Aorta (tissue), 5 donors: ENCODE data around the gene EFCAB6. TPM values are rescaled to one million over a fixed set of nuclear protein-coding genes. Genes with fewer than 3 reads are reported as not detected.
"Not testable (repeated sequence)": the region's sequence is repeated elsewhere in the genome, so short reads cannot be mapped to it uniquely, and the experiment has no call there.

Experiments
- ATAC-seq: fragments of 200-7000 bp; cut with Tn5 transposase; one replicate; pipeline ENCODE4 v1.9.1; 2022; ENCODE audit warnings: moderate library complexity; ENCODE audit not compliant: low FRiP score
- DNase-seq, 2 donors: peaks; one replicate each; pipeline ENCODE4 v3.0.0-alpha.2; 2020
- H3K27ac ChIP-seq, 2 donors: one replicate each; pipeline ENCODE4 v1.5.1; 2013; ENCODE audit warnings: low read length in 2 of 2, mild to moderate bottlenecking in 2 of 2, moderate library complexity in 2 of 2, control low read depth in 1 of 2, inconsistent platforms in 1 of 2, low read depth in 1 of 2
- H3K27me3 ChIP-seq, 2 donors: one replicate each; pipeline ENCODE4 v1.6.1; 2013; ENCODE audit warnings: control low read depth in 1 of 2, low read length in 1 of 2, mild to moderate bottlenecking in 1 of 2, moderate library complexity in 1 of 2; ENCODE audit not compliant: insufficient read depth in 2 of 2, control insufficient read depth in 1 of 2
- H3K36me3 ChIP-seq, 2 donors: one replicate each; pipeline ENCODE4 v1.6.1; 2013; ENCODE audit warnings: control low read depth in 1 of 2, low read length in 1 of 2, mild to moderate bottlenecking in 1 of 2; ENCODE audit not compliant: insufficient read depth in 2 of 2, control insufficient read depth in 1 of 2
- H3K4me1 ChIP-seq, 2 donors: one replicate each; pipeline ENCODE4 v1.6.1; 2013; ENCODE audit warnings: low read length in 2 of 2, control low read depth in 1 of 2, mild to moderate bottlenecking in 1 of 2, moderate library complexity in 1 of 2; ENCODE audit not compliant: insufficient read depth in 2 of 2, control insufficient read depth in 1 of 2
- H3K4me3 ChIP-seq, 2 donors: one replicate each; pipeline ENCODE4 v1.5.1; 2013; ENCODE audit warnings: low read length in 2 of 2, control low read depth in 1 of 2, mild to moderate bottlenecking in 1 of 2
- H3K9me3 ChIP-seq: one replicate; pipeline ENCODE4 v1.6.1; 2013; ENCODE audit warnings: mild to moderate bottlenecking, low read length; ENCODE audit not compliant: control insufficient read depth
- WGBS, 2 donors: extraction: QIAGEN DNeasy Blood & Tissue Kit; methylation state at CpG; one replicate each; pipeline ENCODE4 v1.1.7; 2013; 5-methylcytosine and 5-hydroxymethylcytosine counted together
- intact Hi-C, 2 donors: fragments of 100-400 bp; cut with DNase I; formaldehyde crosslinking; loops; one replicate each; pipeline versions ENCODE4 v1.14.2 to v1.15.0; 2022
- polyA plus RNA-seq, 2 donors: library from polyadenylated mRNA; stranded (reverse); fragments of 200-250 nt; gene quantifications; one replicate each; pipeline ENCODE4 v1.2.3, GENCODE V29; 2013
- total RNA-seq, 2 donors: library from RNA; stranded (reverse); fragmentation: NEBNext Ultra II Directional; extraction: Animal tissue kit (Norgen Biotek cat#: 25700); gene quantifications; one replicate each; pipeline ENCODE4 v1.2.1, GENCODE V29; 2021
- donor health status: healthy with polysubstance abuse.
- donor health status: Bipolar disorder and iron deficiency.
- donor health status: DM: no; HTN: no; CAD: no.
- donor health status: DM: no; HTN: no; CAD: no.
- donor health status: DM: yes; HTN: yes; CAD: no.

The EFCAB6 gene
- total and polyA plus RNA-seq, 4 donors = 0.88 to 2.6 (median 1.8) TPM

GRCh38 chr22:43669190-43669589 lies 142.9 kb downstream of the EFCAB6 start:
- intact Hi-C loops = no loop called here
- no peak overlapping the region for H3K4me3 ChIP-seq
- H3K9me3 ChIP-seq = no peaks in the 10 kb centered on the region
- ATAC-seq (no peak), DNase-seq (no peak)
- WGBS, 2 donors = 44 to 92% methylated on average over 1 of the region's 1 CpG
- H3K36me3 ChIP-seq = no peaks in the 10 kb centered on the region
- H3K27me3 ChIP-seq = no peaks in the 10 kb centered on the region
- H3K27ac ChIP-seq = no peak overlapping the region
- no peaks in the 10 kb centered on the region for H3K4me1 ChIP-seq

- no peaks in the 10 kb centered on the region for H3K9me3 ChIP-seq
- DNase-seq = no peak
- H3K4me3 ChIP-seq = no peak overlapping the region
- ATAC-seq = no peak
- H3K36me3 ChIP-seq = no peaks in the 10 kb centered on the region
- no peaks in the 10 kb centered on the region for H3K4me1 ChIP-seq
- WGBS, 2 donors = 83 to 89% methylated on average over 8 of the region's 8 CpGs
- intact Hi-C loops = no loop called here
- no peaks in the 10 kb centered on the region for H3K27me3 ChIP-seq
- no peak overlapping the region for H3K27ac ChIP-seq
Observed at GRCh38 chr22:43667656-43668055, 144.4 kb downstream of the EFCAB6 start.

- H3K4me3 ChIP-seq = no peak overlapping the region
- ATAC-seq = no peak
- no peaks in the 10 kb centered on the region for H3K4me1 ChIP-seq
- 64 to 65% methylated on average over 5 of the region's 5 CpGs for WGBS, 2 donors
- intact Hi-C loops = no loop called here
- no peaks in the 10 kb centered on the region for H3K36me3 ChIP-seq
- DNase-seq = no peak
- no peaks in the 10 kb centered on the region for H3K9me3 ChIP-seq
- no peaks in the 10 kb centered on the region for H3K27me3 ChIP-seq
- H3K27ac ChIP-seq = no peak overlapping the region
Observed at GRCh38 chr22:43666457-43666856, 145.6 kb downstream of the EFCAB6 start.

- Histone ChIP-seq H3K27ac (no peak overlapping the region), H3K36me3 (no peaks in the 10 kb centered on the region), H3K27me3 (no peaks in the 10 kb centered on the region), H3K4me1 (no peaks in the 10 kb centered on the region), H3K4me3 (no peak overlapping the region), H3K9me3 (no peaks in the 10 kb centered on the region)
- ATAC-seq = no peak
- DNase-seq = no peak
- intact Hi-C loops = no loop called here
- 26 to 36% methylated on average over 9 of the region's 9 CpGs for WGBS, 2 donors
Observed at GRCh38 chr22:43658823-43659222, 153.3 kb downstream of the EFCAB6 start.

- H3K36me3 ChIP-seq, ATAC-seq, intact Hi-C loops: not testable (repeated sequence)
Observed at GRCh38 chr22:43656581-43656980, 155.5 kb downstream of the EFCAB6 start.

GRCh38 chr22:43654271-43654670 lies 157.8 kb downstream of the EFCAB6 start:
- Histone ChIP-seq H3K9me3 (peaks cover 4% of the 10 kb centered on the region), H3K4me1 (no peaks in the 10 kb centered on the region), H3K4me3 (no peak overlapping the region), H3K27ac (no peak overlapping the region), H3K27me3 (no peaks in the 10 kb centered on the region), H3K36me3 (no peaks in the 10 kb centered on the region)
- 91 to 95% methylated on average over 4 of the region's 4 CpGs for WGBS, 2 donors
- DNase-seq = no peak
- intact Hi-C loops = no loop called here
- no peak for ATAC-seq

More at GRCh38 chr22:43656581-43656980, 155.5 kb downstream of the EFCAB6 start:
- 91 to 93% methylated on average over 6 of the region's 6 CpGs for WGBS, 2 donors
- not testable (repeated sequence) for H3K9me3 ChIP-seq, H3K27ac ChIP-seq, H3K4me3 ChIP-seq, H3K4me1 ChIP-seq, DNase-seq, H3K27me3 ChIP-seq

- H3K9me3 ChIP-seq = peaks cover 4% of the 10 kb centered on the region
- ATAC-seq = no peak
- no peaks in the 10 kb centered on the region for H3K4me1 ChIP-seq
- no peak overlapping the region for H3K27ac ChIP-seq
- WGBS, 2 donors = 94 to 97% methylated on average over 4 of the region's 4 CpGs
- H3K4me3 ChIP-seq = no peak overlapping the region
- H3K36me3 ChIP-seq = no peaks in the 10 kb centered on the region
- H3K27me3 ChIP-seq = no peaks in the 10 kb centered on the region
- intact Hi-C loops = no loop called here
- DNase-seq = no peak
Observed at GRCh38 chr22:43652845-43653244, 159.3 kb downstream of the EFCAB6 start.

GRCh38 chr22:43643387-43643786 lies 168.7 kb downstream of the EFCAB6 start:
- no peaks in the 10 kb centered on the region for H3K9me3 ChIP-seq
- H3K36me3 ChIP-seq = no peaks in the 10 kb centered on the region
- no peaks in the 10 kb centered on the region for H3K4me1 ChIP-seq
- no peak overlapping the region for H3K27ac ChIP-seq
- ATAC-seq (no peak), DNase-seq (no peak)
- 70 to 75% methylated on average over 6 of the region's 6 CpGs for WGBS, 2 donors
- H3K4me3 ChIP-seq = no peak overlapping the region
- intact Hi-C loops = no loop called here
- no peaks in the 10 kb centered on the region for H3K27me3 ChIP-seq

- DNase-seq (no peak), ATAC-seq (no peak)
- H3K27me3 ChIP-seq = no peaks in the 10 kb centered on the region
- no peak overlapping the region for H3K27ac ChIP-seq
- no peak overlapping the region for H3K4me3 ChIP-seq
- H3K9me3 ChIP-seq = no peaks in the 10 kb centered on the region
- WGBS, 2 donors = 78 to 83% methylated on average over 11 of the region's 11 CpGs
- no peaks in the 10 kb centered on the region for H3K4me1 ChIP-seq
- H3K36me3 ChIP-seq = no peaks in the 10 kb centered on the region
- intact Hi-C loops = no loop called here
Observed at GRCh38 chr22:43642319-43643206, 169.5 kb downstream of the EFCAB6 start.
